Measurements from ENCODE around the gene COL5A3. TPM values are rescaled to one million over a fixed set of nuclear protein-coding genes. Genes with fewer than 3 reads are reported as not detected.

COL5A3 gene
- total and polyA plus RNA-seq, 3 donors from 2014 or later = 5.5 to 7.6 (median 7.0) TPM

DNA sequence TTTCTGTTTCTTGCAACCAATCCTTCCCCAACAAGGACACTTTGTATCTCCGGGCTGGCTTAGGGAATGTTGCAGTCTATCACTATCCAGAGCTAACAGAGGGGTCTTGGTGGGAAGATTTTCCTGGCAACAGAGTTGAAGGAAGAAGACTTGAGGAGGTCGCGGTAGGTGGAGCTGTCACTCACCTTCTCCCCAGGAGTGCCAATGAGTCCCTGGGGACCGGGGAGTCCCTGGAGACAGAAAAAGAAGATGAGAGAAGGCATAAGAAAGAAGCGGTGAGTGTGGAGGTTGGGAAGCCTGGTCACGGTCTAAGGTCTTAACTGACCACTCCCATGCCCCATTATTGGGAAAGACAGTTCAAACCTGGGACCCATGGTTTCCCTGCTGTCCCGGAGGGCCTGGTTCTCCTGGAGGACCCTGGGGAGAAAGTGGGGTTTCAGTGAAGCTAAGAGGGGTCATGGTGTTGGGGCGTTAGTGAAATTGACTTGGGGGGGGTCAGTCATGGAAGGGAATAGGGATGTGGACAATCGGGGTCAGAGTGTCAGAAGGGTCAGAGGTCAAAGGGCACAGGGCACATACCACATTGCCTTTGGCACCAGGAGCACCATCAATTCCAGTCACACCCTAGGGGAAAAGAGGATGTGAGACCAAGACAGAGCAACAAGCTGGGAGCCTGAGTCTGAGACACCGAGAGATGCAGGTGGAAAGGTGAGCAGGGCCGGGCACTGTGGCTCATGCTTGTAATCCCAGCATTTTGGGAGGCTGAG lies 18.7 kb downstream of the COL5A3 start:
- Histone ChIP-seq H3K4me1 (peaks cover 11% of the 10 kb centered on the region), H3K27ac (no peak overlapping the region), H3K4me3 (no peak overlapping the region), H3K36me3 (ENCODE audit: low read depth, missing control alignments) (no peaks in the 10 kb centered on the region), H3K27me3 (no peaks in the 10 kb centered on the region), H3K9me3 (no peaks in the 10 kb centered on the region)
- no peak for DNase-seq
- intact Hi-C loops (cut with DNase I; ENCODE audit: low total_unique reads) = no loop called here
- TF ChIP-seq CTCF (IDR thresholded peaks at IDR 0.05) = no peak
- TF ChIP-seq POLR2A (IDR thresholded peaks at IDR 0.05) = no peak
- WGBS, 2 donors = 78 to 88% methylated on average over 11 of the region's 11 CpGs

DNA sequence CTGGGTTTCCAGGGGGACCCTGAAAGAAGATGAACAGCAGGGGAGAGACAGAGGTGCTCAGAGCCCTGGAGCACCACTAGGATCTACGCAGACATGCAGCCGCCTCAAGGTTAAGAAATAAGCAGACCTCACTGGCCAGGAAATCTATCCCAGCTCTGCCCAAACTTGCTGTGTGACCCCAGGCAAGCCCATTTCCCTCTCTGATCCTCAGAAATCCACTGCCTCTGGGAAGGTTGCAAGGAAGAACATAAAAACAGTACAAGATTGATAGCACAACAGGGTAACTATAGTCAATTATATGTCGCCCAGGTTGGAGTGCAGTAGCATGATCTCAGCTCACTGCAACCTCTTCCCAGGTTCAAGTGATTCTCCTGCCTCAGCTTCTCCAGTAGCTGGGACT lies 20.8 kb downstream of the COL5A3 start:
- H3K36me3 ChIP-seq (ENCODE audit: low read depth, missing control alignments) = no peaks in the 10 kb centered on the region
- H3K4me3 ChIP-seq = no peak overlapping the region
- TF ChIP-seq CTCF (IDR thresholded peaks at IDR 0.05) = no peak
- TF ChIP-seq POLR2A (IDR thresholded peaks at IDR 0.05) = no peak
- peaks cover 17% of the 10 kb centered on the region for H3K4me1 ChIP-seq
- no peaks in the 10 kb centered on the region for H3K27me3 ChIP-seq
- H3K27ac ChIP-seq = no peak overlapping the region
- no peaks in the 10 kb centered on the region for H3K9me3 ChIP-seq
- DNase-seq = no peak
- intact Hi-C loops (cut with DNase I; ENCODE audit: low total_unique reads) = no loop called here
- 72 to 89% methylated on average over 3 of the region's 3 CpGs for WGBS, 2 donors

- peak overlapping the region; percentile 31 to 66 for H3K27ac ChIP-seq
- H3K4me3 ChIP-seq = no peak overlapping the region
- no peaks in the 10 kb centered on the region for H3K9me3 ChIP-seq
- H3K27me3 ChIP-seq = no peaks in the 10 kb centered on the region
- no peaks in the 10 kb centered on the region for H3K36me3 ChIP-seq (ENCODE audit: low read depth, missing control alignments)
- intact Hi-C loops (cut with DNase I; ENCODE audit: low total_unique reads) = no loop called here
- H3K4me1 ChIP-seq = peaks cover 17% of the 10 kb centered on the region
- WGBS, 2 donors = 24 to 49% methylated on average over 5 to 8 of the region's 8 CpGs
- peak; percentile 82 for DNase-seq
- TF ChIP-seq CTCF (IDR thresholded peaks at IDR 0.05) = no peak
- no peak for TF ChIP-seq POLR2A (IDR thresholded peaks at IDR 0.05)
Observed at GRCh38 chr19:9986787-9987281, 23.5 kb downstream of the COL5A3 start.

DNA sequence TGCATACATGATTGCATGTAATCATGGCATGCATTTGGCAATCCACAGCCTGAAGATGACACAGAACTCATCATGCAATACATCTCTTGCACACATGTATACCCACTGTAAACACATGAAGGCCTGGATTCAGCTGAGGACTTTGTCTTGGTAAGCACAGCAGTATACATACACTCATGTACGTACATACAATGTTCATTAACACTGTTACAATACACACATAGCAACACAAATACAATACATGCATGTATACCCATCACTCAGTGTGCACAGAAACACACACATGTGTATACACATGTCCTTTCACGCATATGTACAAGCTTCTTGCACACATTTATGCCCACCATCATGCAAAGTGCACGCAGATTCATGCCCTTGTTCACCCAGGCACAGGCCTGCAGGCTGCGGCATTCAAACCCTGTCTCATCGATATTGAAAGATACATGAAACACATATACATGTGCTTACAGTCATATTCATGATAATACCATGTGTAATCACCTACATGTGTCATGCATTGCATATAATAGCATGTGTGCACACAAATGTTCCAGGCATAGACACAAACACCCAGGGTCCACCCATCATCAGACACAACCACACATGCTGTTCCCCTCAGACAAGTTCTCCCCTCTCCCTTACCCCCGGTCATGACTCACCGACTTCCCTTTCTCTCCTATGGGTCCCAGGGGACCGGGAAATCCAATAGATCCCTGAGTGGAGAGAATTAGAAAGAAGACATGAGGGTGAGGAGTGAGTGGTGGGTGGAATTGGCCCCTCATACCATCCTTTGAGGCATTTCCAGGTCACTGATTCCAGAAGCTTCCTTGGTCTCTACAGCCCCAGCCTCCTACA lies 28.7 kb downstream of the COL5A3 start:
- WGBS, 2 donors = 89 to 90% methylated on average over 8 of the region's 8 CpGs
- DNase-seq = no peak
- intact Hi-C loops (cut with DNase I; ENCODE audit: low total_unique reads) = no loop called here

More for the DNA sequence above, 28.7 kb downstream of the COL5A3 start:
- no peak overlapping the region for H3K4me3 ChIP-seq
- TF ChIP-seq POLR2A (IDR thresholded peaks at IDR 0.05) (no peak), CTCF (IDR thresholded peaks at IDR 0.05) (no peak)
- no peaks in the 10 kb centered on the region for H3K9me3 ChIP-seq
- H3K4me1 ChIP-seq = peaks cover 6% of the 10 kb centered on the region
- H3K36me3 ChIP-seq (ENCODE audit: low read depth, missing control alignments) = no peaks in the 10 kb centered on the region
- no peak overlapping the region for H3K27ac ChIP-seq
- H3K27me3 ChIP-seq = no peaks in the 10 kb centered on the region

Data from testis (tissue), 3 donors.